ENCODE data around the gene HRCT1.
"Not testable (repeated sequence)": the region's sequence is repeated elsewhere in the genome, so short reads cannot be mapped to it uniquely, and the experiment has no call there.

Gene HRCT1

DNA sequence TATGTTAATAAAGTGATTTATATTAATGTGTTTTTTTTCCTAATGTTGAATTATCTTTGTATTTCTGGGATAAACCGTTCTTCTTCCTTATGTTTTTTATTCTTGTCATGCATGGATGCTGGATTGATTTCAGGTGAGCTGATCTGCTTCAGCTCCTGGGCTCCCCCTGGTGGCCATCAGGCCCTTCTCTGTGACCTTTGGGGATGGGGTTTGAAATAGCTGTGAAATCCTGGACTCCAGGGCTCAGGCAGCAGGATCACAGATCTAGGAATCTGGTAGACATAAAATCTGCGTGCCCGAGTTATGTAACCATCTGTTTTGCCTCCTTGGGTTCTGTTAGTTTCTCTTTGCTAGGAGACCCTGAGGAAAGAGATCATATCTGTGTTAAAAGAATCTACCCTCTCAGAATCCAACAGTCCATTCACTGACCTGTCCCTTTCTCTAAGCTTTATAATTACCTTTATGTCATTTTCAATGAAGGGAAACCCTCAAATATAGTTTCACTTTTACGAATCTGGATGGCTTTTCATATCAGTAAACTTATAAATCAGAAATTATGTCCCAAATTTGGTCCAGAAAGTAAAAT lies 23.6 kb upstream of the HRCT1 start:
- Histone ChIP-seq H3K4me1 (ENCODE audit: insufficient read depth, low read length) (no peaks in the 10 kb centered on the region), H4K20me1 (ENCODE audit: insufficient read depth, low read length) (no peaks in the 10 kb centered on the region), H3K9me3 (ENCODE audit: insufficient read depth, low read length, severe bottlenecking) (no peaks in the 10 kb centered on the region), H3K27me3 (ENCODE audit: insufficient read depth, low read length, poor library complexity) (no peaks in the 10 kb centered on the region), H3K79me2 (ENCODE audit: insufficient read depth, low read length) (no peaks in the 10 kb centered on the region), H3K9ac (ENCODE audit: low read depth, low read length) (no peak overlapping the region), H3K36me3 (ENCODE audit: insufficient read depth, low read length) (no peaks in the 10 kb centered on the region), H2AFZ (ENCODE audit: low read depth, low read length) (no peak overlapping the region), H3K4me3 (ENCODE audit: low read depth in 1 of 2, low read length in 2 of 2) (no peak overlapping the region), H3K27ac (ENCODE audit: low read length) (no peak overlapping the region), H3K4me2 (ENCODE audit: insufficient read depth, low read length) (no peak overlapping the region)
- DNase-seq (peak; percentile 74), ATAC-seq (ENCODE audit: insufficient read depth, low read depth) (peak; percentile 77)
- TF ChIP-seq CTCF (IDR thresholded peaks at IDR 0.05; ENCODE audit: borderline replicate concordance, extremely low read depth, low read length, poor library complexity, severe bottlenecking) (peak; percentile 92), EZH2 (IDR thresholded peaks at IDR 0.05; ENCODE audit: borderline replicate concordance, low read depth, low read length, severe bottlenecking) (no peak)

- Histone ChIP-seq H2AFZ (ENCODE audit: low read depth, low read length) (no peak overlapping the region), H3K27ac (ENCODE audit: low read length) (no peak overlapping the region)
- no peak for DNase-seq
Observed at GRCh38 chr9:35882996-35883395, 23.0 kb upstream of the HRCT1 start.

GRCh38 chr9:35884908-35885307 lies 21.1 kb upstream of the HRCT1 start:
- H3K27me3 ChIP-seq (ENCODE audit: insufficient read depth, low read length, poor library complexity); H3K4me2 ChIP-seq (ENCODE audit: insufficient read depth, low read length); H4K20me1 ChIP-seq (ENCODE audit: insufficient read depth, low read length); DNase-seq; H2AFZ ChIP-seq (ENCODE audit: low read depth, low read length); H3K36me3 ChIP-seq (ENCODE audit: insufficient read depth, low read length); H3K79me2 ChIP-seq (ENCODE audit: insufficient read depth, low read length); H3K4me3 ChIP-seq (ENCODE audit: low read depth in 1 of 2, low read length in 2 of 2); ATAC-seq (ENCODE audit: insufficient read depth, low read depth); H3K9ac ChIP-seq (ENCODE audit: low read depth, low read length); H3K27ac ChIP-seq (ENCODE audit: low read length); H3K9me3 ChIP-seq (ENCODE audit: insufficient read depth, low read length, severe bottlenecking); H3K4me1 ChIP-seq (ENCODE audit: insufficient read depth, low read length): not testable (repeated sequence)

More at GRCh38 chr9:35882996-35883395, 23.0 kb upstream of the HRCT1 start:
- Histone ChIP-seq H3K4me1 (ENCODE audit: insufficient read depth, low read length) (no peaks in the 10 kb centered on the region), H3K9ac (ENCODE audit: low read depth, low read length) (no peak overlapping the region), H4K20me1 (ENCODE audit: insufficient read depth, low read length) (no peaks in the 10 kb centered on the region), H3K4me2 (ENCODE audit: insufficient read depth, low read length) (no peak overlapping the region), H3K9me3 (ENCODE audit: insufficient read depth, low read length, severe bottlenecking) (no peaks in the 10 kb centered on the region), H3K27me3 (ENCODE audit: insufficient read depth, low read length, poor library complexity) (no peaks in the 10 kb centered on the region), H3K79me2 (ENCODE audit: insufficient read depth, low read length) (no peaks in the 10 kb centered on the region), H3K36me3 (ENCODE audit: insufficient read depth, low read length) (no peaks in the 10 kb centered on the region), H3K4me3 (ENCODE audit: low read depth in 1 of 2, low read length in 2 of 2) (no peak overlapping the region)
- TF ChIP-seq CTCF (IDR thresholded peaks at IDR 0.05; ENCODE audit: borderline replicate concordance, extremely low read depth, low read length, poor library complexity, severe bottlenecking), result no peak
- ATAC-seq (ENCODE audit: insufficient read depth, low read depth), result no peak

GRCh38 chr9:35891646-35892045 lies 14.4 kb upstream of the HRCT1 start:
- DNase-seq (no peak), ATAC-seq (ENCODE audit: insufficient read depth, low read depth) (no peak)
- no peak overlapping the region for H3K9ac ChIP-seq (ENCODE audit: low read depth, low read length)
- H3K79me2 ChIP-seq (ENCODE audit: insufficient read depth, low read length), result no peaks in the 10 kb centered on the region
- no peaks in the 10 kb centered on the region for H4K20me1 ChIP-seq (ENCODE audit: insufficient read depth, low read length)
- TF ChIP-seq EZH2 (IDR thresholded peaks at IDR 0.05; ENCODE audit: borderline replicate concordance, low read depth, low read length, severe bottlenecking) (no peak), CTCF (IDR thresholded peaks at IDR 0.05; ENCODE audit: borderline replicate concordance, extremely low read depth, low read length, poor library complexity, severe bottlenecking) (no peak)
- H3K9me3 ChIP-seq (ENCODE audit: insufficient read depth, low read length, severe bottlenecking), result no peaks in the 10 kb centered on the region
- H3K27me3 ChIP-seq (ENCODE audit: insufficient read depth, low read length, poor library complexity), result peaks cover 9% of the 10 kb centered on the region
- H3K4me1 ChIP-seq (ENCODE audit: insufficient read depth, low read length), result no peaks in the 10 kb centered on the region
- H3K4me2 ChIP-seq (ENCODE audit: insufficient read depth, low read length), result no peak overlapping the region
- H2AFZ ChIP-seq (ENCODE audit: low read depth, low read length), result no peak overlapping the region
- H3K4me3 ChIP-seq (ENCODE audit: low read depth in 1 of 2, low read length in 2 of 2), result no peak overlapping the region
- no peak overlapping the region for H3K27ac ChIP-seq (ENCODE audit: low read length)
- no peaks in the 10 kb centered on the region for H3K36me3 ChIP-seq (ENCODE audit: insufficient read depth, low read length)
